ENCODE measurements around the gene COL2A1.

COL2A1 gene

DNA sequence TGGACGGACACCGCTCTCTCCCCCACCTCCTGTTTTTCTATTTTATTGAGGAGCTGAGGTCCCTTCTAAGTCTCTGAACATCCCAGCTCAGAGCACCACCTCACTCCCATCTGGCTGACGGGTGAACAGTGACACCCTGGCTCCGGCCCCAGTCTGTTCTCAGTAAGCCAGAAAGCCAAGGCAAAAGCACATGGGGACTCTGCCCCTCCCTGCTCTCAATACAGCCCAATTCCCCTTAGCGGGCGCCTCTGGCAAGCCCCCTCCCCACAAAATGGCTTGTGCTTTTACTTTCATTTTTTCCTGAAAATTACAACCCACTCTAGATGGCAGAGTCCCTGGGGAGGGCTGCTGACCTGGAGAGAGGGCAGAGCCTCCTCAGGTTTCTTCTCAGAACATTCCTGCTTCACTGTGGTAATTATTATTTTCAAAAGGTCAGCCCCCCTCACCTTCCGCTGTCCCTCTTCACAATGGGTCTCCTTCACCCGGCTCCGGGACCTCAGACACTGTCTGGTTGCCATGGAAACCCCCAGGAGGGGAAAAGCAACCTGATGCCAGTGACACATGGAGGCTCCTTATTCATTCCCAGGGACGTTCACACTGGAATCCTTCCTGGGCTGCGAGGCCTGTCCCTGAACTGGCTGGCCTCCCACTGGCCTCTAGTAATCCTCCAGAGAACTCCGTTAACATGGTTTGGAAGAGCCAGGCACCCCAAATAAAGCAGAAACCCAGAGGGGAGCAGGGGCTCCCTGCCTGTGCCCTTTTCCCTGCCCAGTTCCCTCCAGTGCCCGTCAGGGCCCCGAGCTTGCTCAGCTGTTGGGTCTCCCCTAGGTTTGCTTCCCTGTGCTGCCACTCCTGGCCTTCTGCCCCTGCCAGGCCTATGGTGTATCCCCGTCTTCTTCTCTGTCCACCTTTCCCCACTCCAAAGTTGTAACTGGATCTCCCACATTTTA, 15.9 kb downstream of the COL2A1 start:
- no peak for DNase-seq

- DNase-seq, result no peak
Observed at GRCh38 chr12:47987411-47988072, 16.7 kb downstream of the COL2A1 start.

DNA sequence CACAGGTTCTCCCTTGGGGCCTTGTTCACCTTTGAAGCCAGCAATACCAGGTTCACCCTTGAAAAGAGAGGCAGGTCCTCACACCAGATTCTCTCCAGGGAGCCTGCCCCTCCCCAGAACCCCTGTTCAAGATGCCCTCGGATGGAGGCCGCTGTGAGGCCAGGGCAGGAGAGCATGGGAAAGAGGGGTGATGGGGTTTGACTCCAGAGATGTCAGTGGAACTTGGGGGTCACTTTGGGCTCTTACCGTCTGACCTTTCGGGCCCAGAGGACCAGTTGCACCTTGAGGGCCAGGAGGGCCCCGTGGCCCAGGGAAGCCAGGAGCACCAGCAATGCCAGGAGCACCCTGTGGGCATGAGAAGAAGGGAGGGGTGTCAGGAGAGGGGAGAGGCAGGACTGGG, 17.4 kb downstream of the COL2A1 start:
- DNase-seq, result no peak

GRCh38 chr12:47986291-47986660, 18.0 kb downstream of the COL2A1 start:
- DNase-seq, result no peak

DNA sequence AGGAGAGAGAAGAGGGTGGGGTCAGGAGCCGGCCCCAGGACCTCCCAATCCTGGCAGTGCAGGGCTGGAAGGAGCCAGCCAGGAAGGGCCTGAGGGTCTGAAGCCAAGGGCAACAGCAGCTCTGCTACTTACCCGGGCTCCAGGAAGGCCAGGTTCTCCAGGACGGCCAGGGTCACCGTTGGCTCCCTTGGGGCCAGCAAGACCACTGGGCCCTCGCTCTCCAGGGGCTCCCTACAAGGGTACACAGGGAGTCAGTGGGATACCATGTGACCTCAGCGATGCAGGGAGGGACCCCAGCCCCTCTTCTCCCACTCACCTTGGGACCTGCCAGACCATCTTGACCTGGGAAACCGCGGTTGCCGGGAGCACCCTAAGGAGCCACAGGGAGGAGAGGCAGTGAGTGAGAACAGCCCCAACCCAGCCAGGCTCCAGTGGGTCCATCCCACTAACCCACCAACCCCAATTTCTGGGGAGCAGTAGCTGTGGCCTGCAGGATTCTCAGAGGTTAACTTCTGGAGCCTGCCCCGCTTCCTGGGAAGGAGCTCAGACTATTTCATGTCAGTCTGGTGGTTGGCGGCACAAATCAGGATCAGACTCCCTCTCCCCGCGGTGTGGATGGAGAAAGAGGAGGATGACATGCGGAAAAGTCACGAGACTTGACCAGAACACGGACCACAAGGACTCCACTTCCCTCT, 18.5 kb downstream of the COL2A1 start:
- no peak for DNase-seq

GRCh38 chr12:47984331-47984801, 19.9 kb downstream of the COL2A1 start:
- no peak for DNase-seq

GRCh38 chr12:47983541-47984115, 20.6 kb downstream of the COL2A1 start:
- no peak for DNase-seq

DNA sequence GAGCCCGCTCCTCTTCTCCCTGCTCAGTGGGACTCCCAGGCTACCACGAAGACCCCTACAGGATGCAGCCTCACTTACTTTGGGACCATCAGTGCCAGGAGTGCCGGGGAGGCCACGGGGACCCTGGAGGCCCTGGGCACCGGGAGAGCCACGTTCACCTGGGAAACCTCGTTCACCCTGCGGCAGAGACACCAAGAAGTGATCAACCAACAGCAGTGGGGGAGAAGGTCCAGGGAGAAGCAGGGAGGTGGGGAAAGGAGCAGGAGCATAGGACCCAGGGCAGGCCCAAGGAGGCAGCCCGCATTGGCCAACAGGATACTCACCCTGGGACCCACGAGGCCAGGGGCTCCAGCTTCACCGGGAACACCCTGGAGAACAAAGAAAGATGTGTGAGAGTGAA, 21.5 kb downstream of the COL2A1 start:
- no peak for DNase-seq

- no peak for DNase-seq
Observed at GRCh38 chr12:47982311-47982710, 22.0 kb downstream of the COL2A1 start.

GRCh38 chr12:47981496-47982260, 22.6 kb downstream of the COL2A1 start:
- no peak for DNase-seq

- DNase-seq, result no peak
Observed at GRCh38 chr12:47980779-47981495, 23.3 kb downstream of the COL2A1 start.

DNA sequence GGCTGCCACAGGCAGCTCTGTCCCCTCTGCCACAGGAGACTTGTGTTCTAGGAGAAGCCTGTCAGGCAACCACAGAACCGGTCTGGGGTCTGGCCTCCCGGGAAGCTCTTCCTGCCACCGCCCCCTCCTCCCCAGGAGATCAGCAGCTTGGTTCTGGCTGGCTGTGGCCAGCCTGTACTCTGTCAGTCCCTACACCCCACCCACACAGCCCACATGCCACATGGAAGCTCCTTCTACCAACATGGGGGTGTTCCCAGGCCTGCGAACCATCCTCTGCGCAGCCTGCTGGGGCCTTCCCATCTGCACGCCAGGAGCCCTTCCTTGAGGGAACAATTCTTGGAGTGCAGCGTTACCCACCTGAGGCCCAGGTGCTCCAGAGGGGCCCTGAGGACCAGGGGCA, 24.1 kb downstream of the COL2A1 start:
- no peak for DNase-seq

GRCh38 chr12:47979686-47980085, 24.6 kb downstream of the COL2A1 start:
- no peak for DNase-seq

DNA sequence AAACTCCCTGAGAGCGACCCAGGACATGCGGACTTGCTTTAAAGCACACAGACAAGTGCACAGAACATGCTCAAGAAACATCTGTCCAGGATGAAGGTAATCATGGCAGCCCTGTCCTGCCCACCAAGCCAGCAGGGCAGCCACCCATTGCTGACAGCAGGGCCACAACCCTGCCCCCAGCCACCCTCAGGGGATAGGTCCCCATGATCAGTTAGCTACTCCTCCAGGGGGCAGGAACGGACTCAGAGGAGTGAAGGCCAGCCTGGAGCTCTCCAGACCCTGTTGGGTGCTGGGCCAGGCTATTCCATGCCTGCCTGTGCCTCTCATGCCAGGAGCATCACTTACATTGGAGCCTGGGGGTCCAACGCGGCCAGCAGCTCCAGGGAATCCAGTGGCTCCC, 25.1 kb downstream of the COL2A1 start:
- no peak for DNase-seq

GRCh38 chr12:47978598-47978873, 25.7 kb downstream of the COL2A1 start:
- no peak for DNase-seq

- no peak for DNase-seq
Observed at GRCh38 chr12:47977772-47978597, 26.3 kb downstream of the COL2A1 start.

DNA sequence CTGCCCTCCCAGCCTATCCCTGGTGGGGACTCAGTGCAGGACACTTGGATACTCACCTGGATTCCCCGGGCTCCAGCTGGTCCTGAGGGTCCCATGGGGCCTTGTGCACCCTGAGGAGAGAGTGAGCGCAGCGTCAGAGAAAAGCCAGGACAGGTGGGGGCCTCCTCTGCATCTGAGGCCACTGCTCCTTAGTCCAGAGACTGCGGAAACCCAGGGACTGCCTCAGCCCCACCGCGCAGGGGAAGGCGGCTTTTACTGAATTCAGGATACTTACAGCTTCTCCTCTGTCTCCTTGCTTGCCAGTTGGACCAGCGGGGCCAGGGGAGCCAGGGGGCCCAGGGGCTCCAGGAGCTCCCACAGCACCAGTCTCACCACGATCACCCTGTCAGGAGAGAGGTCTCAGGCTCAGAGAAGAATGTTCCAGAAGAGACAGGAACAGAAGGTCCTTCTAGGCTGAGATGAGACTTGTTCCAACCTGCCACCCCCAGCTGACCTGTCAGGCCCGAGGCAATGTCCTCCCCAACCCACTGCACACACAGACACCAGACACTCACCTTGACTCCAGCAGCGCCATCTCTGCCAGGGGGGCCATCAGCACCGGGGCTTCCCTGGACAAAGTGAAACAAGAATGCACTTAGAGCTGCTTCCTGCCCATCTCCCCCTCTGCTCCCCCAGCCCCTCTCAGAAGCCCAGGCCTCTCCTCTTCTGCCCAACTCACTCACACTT, 27.1 kb downstream of the COL2A1 start:
- DNase-seq, result no peak

- DNase-seq, result no peak
Observed at GRCh38 chr12:47975816-47976215, 28.5 kb downstream of the COL2A1 start.

DNA sequence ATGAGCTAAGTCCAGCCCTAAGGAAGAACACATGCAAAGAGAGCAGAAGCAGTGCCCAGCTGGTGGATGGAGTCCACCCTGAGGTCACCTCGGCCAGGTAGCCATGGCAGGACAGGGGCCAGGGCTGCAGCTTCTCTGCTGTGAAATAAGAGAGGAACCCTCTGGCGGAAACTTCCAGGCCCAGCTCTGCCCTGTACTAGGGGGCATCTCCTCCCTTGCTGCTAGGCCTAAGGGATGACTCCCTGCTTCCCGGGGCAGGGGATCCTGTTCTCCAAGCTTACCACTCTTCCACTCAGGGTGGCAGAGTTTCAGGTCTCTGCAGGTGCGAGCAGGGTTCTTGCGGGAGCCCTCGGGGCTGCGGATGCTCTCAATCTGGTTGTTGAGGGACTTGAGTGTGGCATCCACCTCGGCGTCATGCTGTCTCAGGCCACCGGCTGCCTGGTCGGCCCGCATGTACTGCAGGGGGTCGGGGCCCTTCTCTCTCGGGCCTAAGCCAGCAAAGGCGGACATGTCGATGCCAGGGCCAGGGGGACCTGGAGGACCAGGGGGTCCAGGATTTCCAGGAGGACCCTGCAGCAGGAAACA, 29.1 kb downstream of the COL2A1 start:
- DNase-seq, result no peak

DNA sequence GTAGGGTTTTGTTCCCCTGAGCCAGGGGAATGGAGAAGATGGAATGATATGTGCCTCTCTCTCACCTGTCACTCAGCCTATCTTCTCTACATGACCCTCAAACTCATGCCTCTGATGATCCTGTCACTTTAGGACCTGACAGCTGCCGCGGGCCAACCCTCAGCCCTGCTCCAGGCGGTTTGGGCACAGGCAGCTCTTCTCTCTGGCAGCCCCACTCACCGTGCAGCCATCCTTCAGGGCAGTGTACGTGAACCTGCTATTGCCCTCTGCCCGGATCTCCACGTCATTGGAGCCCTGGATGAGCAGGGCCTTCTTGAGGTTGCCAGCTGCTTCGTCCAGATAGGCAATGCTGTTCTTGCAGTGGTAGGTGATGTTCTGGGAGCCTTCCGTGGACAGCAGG, 30.4 kb downstream of the COL2A1 start:
- DNase-seq, result no peak
